ENCODE results near the gene CAP2.
A peak's percentile ranks its signal among the peaks of the same experiment; 100 is the strongest.
"Not testable (repeated sequence)": the region's sequence is repeated elsewhere in the genome, so short reads cannot be mapped to it uniquely, and the experiment has no call there.

The CAP2 gene

DNA sequence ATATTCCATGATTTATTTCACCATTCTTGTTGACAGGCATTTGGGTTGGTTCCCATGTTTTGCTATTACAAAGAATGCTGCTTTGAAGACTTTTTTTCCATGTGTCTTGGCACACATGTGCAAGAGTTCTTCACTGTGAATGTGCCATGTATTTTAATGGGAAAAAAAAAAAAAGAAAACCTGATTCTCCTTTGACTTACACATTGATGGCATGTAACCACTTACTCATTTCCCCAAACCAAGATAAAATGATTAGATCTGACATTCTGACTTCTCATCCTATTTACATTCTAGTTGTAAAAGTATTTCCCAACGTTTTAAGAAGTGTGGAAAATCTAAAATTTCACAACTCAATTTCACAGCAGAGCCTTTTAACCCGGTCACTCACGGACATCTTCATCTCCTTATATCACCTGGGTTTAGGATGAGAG is 4.4 kb downstream of the CAP2 start:
- DNase-seq: peak; percentile 62

DNA sequence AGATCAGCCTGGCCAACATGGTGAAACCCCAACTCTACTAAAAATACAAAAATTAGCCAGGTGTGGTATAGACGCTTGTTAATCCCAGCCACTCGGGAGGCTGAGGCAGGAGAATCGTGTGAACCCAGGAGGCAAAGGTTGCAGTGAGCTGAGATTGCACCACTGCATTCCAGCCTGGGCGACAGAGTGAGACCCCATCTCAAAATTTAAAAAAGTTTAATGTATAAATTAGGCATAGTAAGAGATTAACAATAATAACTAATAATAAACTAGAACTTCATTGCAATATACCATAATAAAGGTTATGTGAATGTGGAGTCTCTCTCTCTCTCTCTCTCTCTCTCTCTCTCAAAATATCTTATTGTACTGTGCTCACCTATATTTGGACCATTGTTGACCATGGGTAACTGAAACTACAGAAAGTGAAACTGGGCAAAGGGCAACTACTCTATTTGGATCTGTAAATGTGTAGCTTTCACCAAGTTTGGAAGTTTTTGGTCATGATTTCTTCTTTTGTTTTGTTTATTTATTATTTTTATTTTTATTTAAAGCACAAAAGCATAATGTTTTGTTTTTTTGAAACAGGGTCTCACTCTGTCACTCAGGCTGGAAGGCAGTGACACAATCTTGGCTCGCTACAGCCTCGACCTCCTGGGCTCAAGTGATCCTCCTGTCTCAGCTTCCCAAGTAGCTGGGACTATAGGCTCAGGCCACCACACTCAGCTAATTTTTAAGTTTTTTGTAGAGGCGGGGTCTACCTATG is 12.0 kb downstream of the CAP2 start:
- DNase-seq: not testable (repeated sequence)

DNA sequence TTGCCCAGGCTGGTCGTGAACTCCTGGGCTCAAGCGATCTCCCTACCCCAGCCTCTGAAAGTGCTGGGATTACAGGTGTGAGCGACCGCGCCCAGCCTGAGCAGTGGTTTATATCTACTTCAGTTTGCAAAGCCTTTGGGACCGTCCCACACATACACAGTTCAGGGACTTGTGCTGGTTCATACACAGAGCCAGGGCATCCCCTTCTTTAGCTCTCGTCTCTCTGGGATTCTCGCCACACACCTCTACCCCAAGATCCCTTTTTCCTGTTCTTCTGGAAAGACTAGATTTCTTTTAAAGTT is 12.5 kb downstream of the CAP2 start:
- no peak for DNase-seq

DNA sequence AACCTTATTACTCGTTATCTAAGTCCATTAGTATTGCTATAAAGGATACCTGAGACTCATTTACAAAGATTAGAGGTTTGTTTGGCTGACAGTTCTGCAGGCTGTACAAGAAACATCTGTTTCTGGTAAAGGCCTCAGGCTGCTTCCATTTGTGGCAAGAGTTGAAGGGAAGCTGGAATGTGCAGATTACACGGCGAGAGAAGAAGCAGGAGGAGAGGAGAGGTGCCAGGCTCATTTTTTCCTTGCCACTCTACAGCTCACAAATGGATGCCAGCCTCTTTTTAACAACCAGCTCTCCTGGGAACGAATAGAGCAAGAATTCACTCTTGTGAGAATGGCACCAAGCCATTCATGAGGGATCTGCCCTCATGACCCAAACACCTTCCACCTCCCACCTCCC is 14.7 kb downstream of the CAP2 start:
- DNase-seq: no peak

DNA sequence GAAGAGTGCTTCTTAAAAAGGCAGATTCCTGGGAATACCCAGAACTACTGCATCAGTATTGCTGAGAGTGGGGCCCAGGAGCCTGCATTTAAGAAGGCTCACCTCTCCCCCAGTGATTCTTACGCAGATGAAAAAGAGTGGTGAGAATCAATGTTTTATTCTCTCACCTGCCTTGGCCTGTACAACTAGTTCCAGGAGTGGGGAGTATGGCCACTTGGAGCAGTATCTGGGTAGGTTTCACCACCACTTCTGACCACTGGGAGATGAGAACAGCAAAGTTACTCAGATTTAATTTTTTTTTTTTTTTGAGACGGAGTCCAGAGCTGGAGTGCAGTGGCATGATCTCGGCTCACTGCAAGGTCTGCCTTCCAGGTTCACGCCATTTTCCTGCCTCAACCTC is 16.9 kb downstream of the CAP2 start:
- no peak for DNase-seq

DNA sequence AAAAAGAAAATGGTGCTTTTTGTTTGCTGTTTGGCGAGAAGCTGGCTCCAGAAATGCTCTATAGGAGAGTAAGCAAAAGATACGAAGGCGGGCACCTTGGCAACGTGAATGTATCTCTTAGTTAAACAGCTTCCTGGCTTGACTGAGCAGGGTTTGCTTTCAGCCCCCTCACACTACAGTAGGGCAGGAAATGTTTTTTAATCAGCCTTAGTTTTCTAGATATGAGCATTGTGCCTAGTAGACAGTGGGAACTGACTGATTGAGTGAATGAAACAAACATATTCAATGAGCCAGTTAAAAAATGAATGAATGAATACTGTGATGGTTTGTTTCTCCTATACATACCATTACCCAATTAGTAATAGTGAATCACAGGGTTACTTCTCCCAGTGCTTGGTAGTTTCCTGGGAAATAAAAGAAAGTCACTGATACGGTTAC is 19.9 kb downstream of the CAP2 start:
- DNase-seq: peak; percentile 75

DNA sequence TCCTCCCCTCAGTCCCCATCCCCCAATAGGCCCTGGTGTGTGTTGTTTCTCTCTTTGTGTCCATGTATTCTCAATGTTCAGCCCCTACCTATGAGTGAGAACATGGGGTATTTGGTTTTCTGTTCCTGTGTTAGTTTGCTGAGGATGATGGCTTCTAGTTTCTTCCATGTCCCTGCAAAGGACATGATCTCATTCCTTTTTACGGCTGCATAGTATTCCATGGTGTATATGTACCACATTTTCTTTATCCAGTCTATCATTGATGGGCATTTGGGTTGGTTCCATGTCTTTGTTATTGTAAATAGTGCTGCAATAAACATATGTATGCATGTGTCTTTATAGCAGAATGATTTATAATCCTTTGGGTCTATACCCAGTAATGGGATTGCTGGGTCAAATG is 21.0 kb downstream of the CAP2 start:
- not testable (repeated sequence) for DNase-seq

DNA sequence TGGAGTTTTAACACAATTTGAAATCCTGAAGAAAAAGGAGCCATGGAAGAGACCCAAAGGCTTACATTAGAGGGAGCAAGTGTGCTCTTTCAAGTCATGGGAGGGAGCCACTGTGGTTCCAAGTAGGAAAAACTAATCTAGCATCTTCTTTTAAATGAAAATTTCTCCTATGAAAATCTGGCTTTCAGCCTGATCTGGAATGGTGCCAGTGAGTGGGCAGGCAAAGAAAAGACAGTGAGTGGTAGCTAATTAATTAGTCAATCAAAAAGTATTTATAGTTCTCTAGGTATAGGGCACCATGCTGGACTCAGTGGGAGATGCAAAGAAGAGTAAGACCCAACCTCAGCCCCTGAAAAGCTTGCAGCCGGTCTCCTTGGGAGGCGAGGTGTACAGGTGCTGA is 21.9 kb downstream of the CAP2 start:
- peak; percentile 20 for DNase-seq

DNA sequence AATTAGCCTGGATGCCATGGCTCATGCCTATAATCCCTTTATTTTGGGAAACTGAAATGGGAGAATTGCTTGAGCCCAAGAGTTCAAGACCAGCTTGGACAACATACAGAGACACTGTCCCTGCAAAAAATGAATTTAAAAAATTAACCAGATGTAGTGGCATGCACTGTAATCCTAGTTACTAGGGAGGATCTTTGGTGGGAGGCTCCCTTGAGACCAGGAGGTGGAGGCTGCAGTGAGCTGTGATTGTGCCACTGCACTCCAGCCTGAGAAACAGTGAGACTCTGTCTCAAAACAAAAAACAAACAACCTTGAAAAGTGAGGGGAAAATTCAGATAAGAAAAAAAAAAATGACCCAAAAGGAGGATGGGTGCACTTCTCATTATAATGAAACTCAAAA is 23.4 kb downstream of the CAP2 start:
- no peak for DNase-seq

DNA sequence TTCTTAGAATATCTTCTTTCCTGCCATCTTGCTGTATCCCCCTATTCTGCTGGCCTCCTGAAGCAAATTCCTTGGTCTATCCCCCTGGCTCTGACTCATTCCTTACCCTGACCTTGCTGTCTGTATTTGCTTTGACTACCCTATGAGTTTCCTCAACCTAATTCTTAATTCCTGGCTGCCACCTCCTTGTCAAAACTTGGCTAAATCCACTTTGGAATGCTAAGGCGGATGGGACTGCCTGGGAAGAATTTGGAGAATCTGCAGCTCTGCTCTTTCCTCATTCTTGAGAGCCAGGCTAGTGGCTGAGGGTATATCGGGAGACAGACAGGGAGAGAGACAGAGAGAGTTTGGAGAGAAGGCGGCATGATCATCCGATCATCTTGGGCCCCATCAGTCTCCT is 24.4 kb downstream of the CAP2 start:
- peak; percentile 98 for DNase-seq

DNA sequence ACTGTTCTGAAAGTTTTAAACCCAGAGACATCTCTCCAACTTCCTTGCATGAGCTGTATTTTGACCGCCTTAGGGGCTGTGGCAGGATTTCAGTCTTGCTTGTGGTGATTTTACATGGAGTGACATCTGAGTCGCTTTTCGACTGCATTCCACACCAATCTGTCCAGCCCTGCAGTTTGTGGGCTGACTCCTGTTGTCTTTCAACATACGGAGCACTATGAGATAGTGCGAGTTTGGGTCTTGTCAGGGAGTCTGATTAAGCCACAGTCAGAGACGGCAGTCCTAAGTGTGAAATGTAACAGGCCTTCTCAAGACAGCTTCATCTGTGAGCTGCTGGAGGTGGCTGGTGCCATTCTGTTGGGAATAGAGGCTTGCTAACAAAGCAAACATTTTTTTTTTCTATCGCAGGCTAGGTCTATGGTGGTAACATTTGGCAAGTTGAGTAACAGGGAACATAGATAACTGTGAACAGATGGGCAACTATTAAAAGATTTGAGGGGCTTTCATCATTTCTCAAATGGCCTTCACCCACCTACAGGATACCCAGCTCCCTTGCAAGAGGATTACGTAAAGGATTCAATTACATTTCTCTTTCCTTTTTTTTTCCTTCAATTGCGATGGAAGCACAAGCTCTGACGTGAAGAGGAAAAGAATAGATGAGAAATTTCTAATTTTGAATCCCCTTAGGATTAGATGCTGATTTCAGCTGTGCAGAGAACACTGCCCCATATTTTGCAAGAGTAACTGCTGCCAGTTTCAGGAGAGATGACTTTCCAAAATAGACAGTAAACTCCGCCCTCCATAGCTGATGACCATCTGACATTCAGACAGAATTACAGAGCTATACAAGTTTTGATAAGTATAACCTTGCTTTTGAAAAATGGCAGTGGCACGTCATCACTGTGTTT is 25.1 kb downstream of the CAP2 start:
- DNase-seq: peak; percentile 85

DNA sequence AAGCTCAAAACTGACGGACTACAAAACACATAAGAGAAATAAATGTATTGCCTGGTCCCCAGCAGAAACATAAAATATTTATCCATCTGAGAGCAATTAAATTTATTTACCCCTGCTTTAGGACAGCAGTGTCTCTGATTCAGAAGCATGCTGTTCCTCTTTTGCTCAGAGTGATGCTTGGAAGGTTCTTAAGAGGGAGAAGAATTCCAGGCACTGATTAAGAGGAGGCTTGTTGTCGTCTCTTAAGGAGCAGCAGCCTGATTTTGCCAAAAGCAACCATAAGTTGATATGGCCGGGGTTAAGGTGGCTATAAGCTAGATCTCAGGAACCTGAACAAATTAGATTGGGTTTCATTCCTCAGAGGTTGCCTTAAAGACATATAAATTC is 25.8 kb downstream of the CAP2 start:
- peak; percentile 19 for DNase-seq

DNA sequence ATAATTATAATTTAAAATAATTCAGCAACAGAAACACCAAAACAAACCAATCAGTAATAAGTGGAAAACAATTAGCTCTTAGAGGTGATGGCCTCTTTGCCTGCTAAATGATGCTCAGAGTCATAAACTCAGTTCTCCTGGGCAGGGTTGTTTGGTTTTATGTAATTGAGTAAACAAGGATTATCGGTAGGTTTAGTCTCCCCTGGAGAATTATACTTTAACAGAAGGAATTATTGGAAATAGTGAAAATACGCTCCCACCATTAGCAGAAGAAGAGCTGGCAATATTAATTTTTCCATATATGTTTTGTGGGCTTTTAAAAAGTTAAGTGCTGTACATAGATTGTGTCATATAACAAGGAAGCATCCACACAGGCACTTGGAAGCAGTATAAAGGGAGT is 27.0 kb downstream of the CAP2 start:
- no peak for DNase-seq

DNA sequence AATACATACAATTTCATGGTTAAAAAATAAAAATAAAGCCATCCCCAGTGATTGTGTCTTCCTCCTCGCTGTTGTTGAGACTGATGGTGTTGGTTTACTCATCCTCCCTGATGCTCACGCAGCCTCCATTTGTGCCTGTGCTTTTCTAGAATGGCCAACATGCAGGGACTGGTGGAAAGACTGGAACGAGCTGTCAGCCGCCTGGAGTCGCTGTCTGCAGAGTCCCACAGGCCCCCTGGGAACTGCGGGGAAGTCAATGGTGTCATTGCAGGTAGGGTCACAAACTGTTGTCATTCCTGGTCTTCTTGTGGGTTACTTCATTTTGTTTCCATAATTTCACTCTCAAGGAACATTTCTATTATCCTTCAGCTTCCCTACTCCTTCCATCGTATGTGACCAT is 28.0 kb downstream of the CAP2 start:
- no peak for DNase-seq

DNA sequence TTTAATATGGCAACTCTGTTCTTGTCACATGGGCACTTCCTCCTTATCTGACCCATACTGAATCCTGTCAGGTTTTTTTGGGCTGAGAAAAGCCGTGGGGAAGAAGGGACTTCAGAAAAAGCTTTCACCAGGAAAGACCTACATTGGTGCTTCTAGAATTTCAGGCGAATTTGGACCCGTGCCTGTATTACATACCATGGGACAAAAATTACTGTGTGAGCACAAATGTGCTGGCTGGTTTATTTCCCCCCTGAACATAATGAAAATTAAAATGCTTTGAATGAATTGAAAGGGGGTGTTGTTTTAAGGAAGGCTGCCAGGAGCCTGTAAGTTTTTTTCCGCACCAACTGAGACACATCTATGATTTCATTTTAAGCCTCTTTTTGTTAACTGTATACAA is 29.6 kb downstream of the CAP2 start:
- DNase-seq: no peak

DNA sequence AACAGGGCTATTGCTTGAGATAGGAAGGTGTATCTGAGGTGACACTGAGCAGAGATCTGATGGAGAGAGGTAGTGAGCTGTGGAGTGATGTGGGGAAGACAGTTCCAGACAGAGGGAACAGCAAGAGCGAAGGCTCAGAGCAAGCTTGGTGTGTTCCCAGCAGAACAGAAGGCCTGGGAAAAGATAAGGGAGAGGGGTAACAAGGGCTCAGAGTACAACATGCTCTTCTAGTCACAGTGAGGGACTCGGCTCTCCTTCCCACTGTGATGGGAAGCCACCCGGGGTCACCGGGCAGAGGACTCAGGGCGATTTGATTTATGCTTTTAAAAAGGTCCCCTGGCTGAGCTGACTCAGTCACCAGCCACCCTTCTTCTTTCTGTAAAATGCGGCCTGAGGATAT is 33.7 kb downstream of the CAP2 start:
- no peak for DNase-seq

DNA sequence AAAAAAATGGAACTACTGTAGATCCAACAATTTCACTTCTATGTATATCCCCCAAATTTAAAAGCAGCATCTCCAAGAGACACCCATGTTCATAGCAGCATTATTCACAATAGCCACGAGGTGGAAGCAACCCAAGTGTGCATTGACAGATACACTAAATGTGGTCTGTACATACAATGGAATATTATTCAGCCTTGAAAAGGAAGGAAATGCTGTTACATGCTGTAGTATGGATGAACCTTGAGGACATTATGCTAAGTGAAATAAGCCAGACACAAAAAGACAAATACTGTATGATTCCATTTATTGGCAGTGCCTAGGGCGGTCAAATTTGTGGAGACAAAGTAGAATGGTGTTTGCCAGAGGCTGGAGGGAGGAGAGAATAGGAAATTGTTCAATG is 34.2 kb downstream of the CAP2 start:
- no peak for DNase-seq

DNA sequence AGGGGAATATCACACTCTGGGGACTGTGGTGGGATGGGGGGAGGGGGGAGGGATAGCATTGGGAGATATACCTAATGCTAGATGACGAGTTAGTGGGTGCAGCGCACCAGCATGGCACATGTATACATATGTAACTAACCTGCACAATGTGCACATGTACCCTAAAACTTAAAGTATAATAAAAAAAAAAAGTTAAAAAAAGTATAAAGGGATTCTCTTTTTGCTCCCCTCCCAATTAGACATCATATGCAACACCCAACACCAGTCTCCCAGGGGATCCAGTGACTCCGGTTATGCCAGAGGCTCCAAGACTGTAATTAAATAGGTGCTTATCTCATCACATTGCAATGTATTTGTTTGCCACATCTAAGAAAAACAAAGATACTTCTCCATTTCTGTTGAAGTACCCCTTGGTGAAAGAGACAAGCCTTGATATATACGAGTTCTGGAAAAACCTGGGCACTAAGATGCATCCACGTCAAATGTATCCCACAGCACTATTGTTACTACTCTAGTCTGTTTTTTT is 35.3 kb downstream of the CAP2 start:
- peak; percentile 23 for DNase-seq

DNA sequence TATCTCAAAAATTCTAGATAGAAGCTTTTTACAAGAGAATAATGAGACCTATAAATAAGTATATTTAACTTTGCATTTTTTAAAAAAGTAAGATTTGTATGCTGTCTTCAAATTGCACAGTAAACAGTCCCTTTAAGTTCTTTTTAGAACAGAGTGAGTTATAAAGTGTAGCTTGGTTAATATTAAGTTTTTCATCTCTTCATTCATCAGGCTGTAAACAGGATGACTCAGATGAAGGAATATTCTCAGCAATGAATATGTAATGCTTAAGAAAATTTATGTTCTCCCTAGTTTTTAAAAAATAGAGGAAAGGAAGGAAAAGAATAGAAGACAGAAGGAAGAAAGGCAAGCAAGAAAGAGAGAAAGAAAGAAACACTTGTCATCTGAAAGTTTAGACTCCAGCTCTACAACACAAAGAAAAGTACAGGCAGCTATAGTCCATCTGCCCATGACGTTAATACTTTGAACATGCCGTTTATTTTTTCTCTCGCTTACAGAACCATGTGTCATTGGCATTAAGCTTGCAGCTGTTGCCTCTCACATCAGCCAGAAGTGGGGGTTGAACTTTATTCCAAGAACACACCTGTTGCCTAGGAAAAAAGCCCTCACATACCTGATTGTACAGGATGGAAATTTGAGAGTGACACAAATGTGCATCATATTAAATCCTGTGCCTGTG is 36.1 kb downstream of the CAP2 start:
- peak; percentile 33 for DNase-seq

DNA sequence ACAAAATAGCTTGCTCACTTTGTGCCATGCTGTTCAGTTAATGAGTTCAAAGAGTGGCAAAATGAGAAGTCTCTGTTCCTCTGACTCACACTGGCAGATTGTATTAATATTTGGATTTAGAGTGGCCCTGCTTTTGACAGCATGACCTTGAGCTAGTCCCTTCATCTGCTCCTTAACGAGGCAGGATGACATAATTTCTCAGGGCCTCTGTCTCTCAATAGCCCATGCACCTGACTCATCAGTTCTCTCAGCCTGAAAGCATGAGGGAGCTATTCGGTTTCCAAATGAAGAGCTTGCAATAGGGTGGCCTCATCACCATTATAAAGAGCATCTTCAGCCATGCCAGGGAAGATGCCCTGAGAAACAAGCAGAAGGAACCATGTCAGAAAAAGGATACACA is 38.2 kb downstream of the CAP2 start:
- peak; percentile 91 for DNase-seq

DNA sequence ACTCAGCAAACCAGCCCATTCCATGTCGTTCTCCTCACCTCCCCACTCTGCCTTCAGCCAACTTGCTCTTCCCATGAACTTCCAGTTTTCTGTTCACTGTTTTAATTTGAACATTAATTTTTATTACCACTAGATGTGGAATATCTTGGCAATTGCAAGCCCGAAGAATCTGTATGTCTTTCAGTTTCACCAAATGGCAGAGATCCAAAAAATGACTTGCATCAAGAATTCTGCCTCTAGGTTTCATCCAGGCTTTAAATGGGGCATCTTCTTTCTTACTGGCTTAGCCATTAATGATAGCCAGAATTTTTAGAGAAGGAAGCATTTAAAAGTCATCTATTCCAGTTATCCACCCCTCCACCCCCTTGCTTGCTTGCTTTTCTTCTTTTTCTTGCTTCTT is 39.0 kb downstream of the CAP2 start:
- DNase-seq: peak; percentile 34

DNA sequence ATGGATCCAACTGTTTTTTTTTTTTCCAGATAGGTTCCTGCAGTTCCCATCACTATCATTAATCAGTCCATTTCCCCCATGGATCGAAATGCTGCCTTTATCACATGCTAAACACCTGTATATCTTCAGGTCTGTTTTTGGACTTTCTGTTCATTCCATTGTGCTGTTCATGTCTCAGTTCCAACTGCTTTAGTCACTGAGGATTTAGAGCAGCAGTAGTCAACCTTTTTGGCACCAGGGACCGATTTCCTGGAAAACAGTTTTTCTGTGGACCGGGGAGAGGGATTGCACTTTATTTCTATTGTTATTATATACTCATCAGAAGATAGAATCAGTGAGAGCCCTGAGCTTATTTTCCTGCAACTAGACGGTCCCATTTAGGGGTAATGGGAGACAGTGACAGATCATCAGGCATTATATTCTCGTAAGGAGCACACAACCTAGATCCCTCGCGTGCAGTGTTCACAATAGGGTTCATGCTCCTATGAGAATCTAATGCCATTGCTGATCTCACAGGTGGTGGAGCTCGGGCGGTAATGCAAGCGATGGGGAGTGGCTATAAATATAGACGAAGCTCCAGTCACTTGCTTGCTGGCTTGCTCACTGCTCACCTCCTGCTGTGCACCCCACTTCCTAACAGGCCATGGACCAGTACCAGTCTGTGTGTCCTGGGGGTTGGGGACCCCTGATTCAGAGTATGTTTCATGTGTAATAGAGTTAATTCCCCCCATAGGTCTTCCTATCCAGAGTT is 46.0 kb downstream of the CAP2 start:
- DNase-seq: no peak

DNA sequence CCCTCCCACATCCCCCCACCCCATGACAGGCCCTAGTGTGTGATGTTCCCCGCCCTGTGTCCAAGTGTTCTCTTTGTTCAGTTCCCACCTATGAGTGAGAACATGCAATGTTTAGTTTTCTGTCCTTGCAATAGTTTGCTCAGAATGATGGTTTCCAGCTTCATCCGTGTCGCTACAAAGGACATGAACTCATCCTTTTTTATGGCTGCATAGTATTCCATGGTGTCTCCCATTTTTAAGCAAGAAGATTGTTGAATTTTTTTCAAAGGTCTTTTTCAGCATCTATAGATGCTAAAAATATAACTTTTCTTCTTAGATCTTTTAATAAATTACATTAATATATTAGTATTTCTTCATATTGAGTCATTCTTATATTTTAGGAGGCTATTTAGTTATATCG is 47.4 kb downstream of the CAP2 start:
- DNase-seq: not testable (repeated sequence)

Measured in EL (cell line).